Bronchial epithelial cell (primary cell): ENCODE data around the gene TECTA. TPM values are rescaled to one million over a fixed set of nuclear protein-coding genes. Genes with fewer than 3 reads are reported as not detected.
A peak's percentile ranks its signal among the peaks of the same experiment; 100 is the strongest.

Experiments
- DNase-seq: peaks from one replicate; pipeline ENCODE4 v3.0.0-alpha.2; 2010; ENCODE audit warnings: low read depth
- FAIRE-seq: peaks from 2 replicates; lab custom pipeline; 2011; peaks lifted over from hg19 to GRCh38; lab: Jason Lieb, UNC
- H3K27me3 ChIP-seq: 2 replicates; pipeline ENCODE4 v1.5.1; 2011; ENCODE audit warnings: low read length; ENCODE audit not compliant: control insufficient read depth, insufficient read depth
- H3K36me3 ChIP-seq: 2 replicates; pipeline ENCODE4 v1.5.1; 2011; ENCODE audit warnings: low read length; ENCODE audit not compliant: control insufficient read depth, insufficient read depth
- H3K4me3 ChIP-seq: 2 replicates; pipeline ENCODE4 v1.5.1; 2011; ENCODE audit warnings: mild to moderate bottlenecking, low read depth, low read length, control low read depth
- CTCF ChIP-seq: IDR thresholded peaks from 2 replicates; pipeline ENCODE4 v1.5.1; 2011; ENCODE audit warnings: mild to moderate bottlenecking, moderate library complexity, low read length, control low read depth, inconsistent platforms; ENCODE audit not compliant: insufficient read depth, severe bottlenecking
- total RNA-seq: library from RNA; depleted of rRNA; stranded (reverse); fragments of >200 nt; gene quantifications from 2 replicates; pipeline ENCODE4 v1.2.1, GENCODE V29; 2014

The TECTA gene
- total RNA-seq, 1 donor from 2014 or later = under 0.01 TPM

- FAIRE-seq = no peak
- DNase-seq = no peak
Observed at GRCh38 chr11:121180183-121180582, 79.1 kb downstream of the TECTA start.

DNA sequence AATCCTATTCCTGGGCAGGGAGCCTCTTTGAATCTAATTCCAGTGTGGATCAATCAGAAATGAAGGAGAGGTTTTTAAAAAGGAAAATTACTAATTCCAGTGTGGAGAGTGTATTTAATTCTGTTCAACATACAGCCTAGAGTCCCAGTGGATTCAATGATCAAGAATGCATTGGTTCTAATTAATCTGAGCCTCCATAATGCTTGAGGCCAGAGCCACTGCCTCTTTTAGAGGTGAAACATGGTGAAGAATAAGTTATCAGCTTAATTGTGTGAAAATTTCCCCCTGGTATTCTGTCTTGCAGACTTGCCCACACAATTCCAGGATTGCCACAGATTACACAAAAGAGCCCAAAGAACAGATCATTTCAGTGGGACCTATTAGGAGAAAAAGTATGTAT is 87.7 kb downstream of the TECTA start:
- Histone ChIP-seq H3K27me3 (no peaks in the 10 kb centered on the region), H3K36me3 (no peaks in the 10 kb centered on the region), H3K4me3 (no peak overlapping the region)
- TF ChIP-seq CTCF = no peak
- FAIRE-seq (no peak), DNase-seq (no peak)

More at GRCh38 chr11:121180183-121180582, 79.1 kb downstream of the TECTA start:
- no peak for TF ChIP-seq CTCF
- Histone ChIP-seq H3K4me3 (no peak overlapping the region), H3K36me3 (no peaks in the 10 kb centered on the region), H3K27me3 (no peaks in the 10 kb centered on the region)

DNA sequence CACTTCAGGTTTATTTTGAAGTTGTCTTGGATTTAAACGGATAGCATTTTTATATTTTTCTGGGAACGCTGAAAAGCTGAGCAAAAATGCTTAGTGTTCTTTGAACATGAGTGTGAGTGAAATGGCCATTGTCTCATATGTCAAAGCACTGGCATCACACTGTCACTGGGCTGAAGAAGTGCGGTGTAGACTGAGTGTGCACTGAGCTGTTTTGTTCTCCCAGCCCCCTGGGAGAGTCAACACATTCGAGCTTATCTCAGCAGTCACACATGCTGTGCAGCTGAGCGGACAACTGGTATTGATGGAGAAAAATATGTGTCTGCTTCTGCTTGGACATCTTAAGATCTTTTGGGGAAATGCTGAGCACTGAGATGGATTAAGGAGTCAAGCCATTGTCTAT is 90.8 kb downstream of the TECTA start:
- H3K36me3 ChIP-seq = no peaks in the 10 kb centered on the region
- FAIRE-seq = no peak
- H3K4me3 ChIP-seq = no peak overlapping the region
- DNase-seq = no peak
- no peak for TF ChIP-seq CTCF
- H3K27me3 ChIP-seq = no peaks in the 10 kb centered on the region

- FAIRE-seq = no peak
- Histone ChIP-seq H3K27me3 (no peaks in the 10 kb centered on the region), H3K36me3 (no peaks in the 10 kb centered on the region), H3K4me3 (no peak overlapping the region)
- peak; percentile 58 for DNase-seq
- peak; percentile 77 for TF ChIP-seq CTCF
Observed at GRCh38 chr11:121194731-121195596, 93.9 kb downstream of the TECTA start.

DNA sequence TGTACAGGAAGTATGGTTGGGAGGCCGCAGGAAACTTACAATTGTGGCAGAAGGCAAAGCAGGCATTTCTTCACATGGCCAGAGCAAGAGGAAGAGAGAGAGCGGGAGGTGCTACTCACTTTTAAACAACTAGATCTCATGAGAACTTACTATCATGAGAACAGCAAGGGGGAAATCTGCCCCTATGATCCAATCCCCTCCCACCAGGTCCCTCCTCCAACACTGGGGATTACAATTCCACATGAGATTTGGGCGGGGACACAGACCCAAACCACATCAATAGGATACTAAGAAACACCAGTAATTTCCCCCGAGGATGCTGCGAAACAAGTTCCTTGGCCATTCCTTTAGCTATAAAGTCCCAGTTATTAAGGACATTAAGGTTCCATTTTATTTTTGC is 97.4 kb downstream of the TECTA start:
- DNase-seq = no peak
- Histone ChIP-seq H3K27me3 (no peaks in the 10 kb centered on the region), H3K36me3 (no peaks in the 10 kb centered on the region), H3K4me3 (no peak overlapping the region)
- TF ChIP-seq CTCF = no peak
- FAIRE-seq = no peak
